NCI-H82 treated with DMSO at 0.1 percent for 48 hours (cell line): Measurements from ENCODE around the gene RPL15.
"Not testable (repeated sequence)": the region's sequence is repeated elsewhere in the genome, so short reads cannot be mapped to it uniquely, and the experiment has no call there.

Experiments used
- DNase-seq: peaks from one replicate; lab custom pipeline; 2025; ENCODE audit not compliant: unreplicated experiment; lab: John Stamatoyannopoulos, UW

RPL15 gene

GRCh38 chr3:23916886-23917678 lies at the start of gene RPL15, which contains the start of gene NKIRAS1:
RPL15 (plus strand) TSS chr3:23917132; CDS start chr3:23917860, 728 bp downstream.
NKIRAS1 (minus strand) TSS chr3:23916990; CDS start chr3:23910904, 6,086 bp downstream.
- DNase-seq: peak; percentile 88

GRCh38 chr3:23867400-23867799 lies 49.5 kb upstream of the RPL15 start:
- DNase-seq: no peak

- DNase-seq: no peak
Observed at GRCh38 chr3:23867838-23868237, 49.1 kb upstream of the RPL15 start.

- DNase-seq: no peak
Observed at GRCh38 chr3:23869977-23870662, 46.8 kb upstream of the RPL15 start.

DNA sequence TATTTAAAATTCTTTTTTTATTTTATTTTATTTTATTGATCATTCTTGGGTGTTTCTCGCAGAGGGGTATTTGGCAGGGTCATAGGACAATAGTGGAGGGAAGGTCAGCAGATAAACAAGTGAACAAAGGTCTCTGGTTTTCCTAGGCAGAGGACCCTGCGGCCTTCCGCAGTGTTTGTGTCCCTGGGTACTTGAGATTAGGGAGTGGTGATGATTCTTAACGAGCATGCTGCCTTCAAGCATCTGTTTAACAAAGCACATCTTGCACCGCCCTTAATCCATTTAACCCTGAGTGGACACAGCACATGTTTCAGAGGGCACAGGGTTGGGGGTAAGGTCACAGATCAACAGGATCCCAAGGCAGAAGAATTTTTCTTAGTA lies 46.3 kb upstream of the RPL15 start:
- DNase-seq: not testable (repeated sequence)

- not testable (repeated sequence) for DNase-seq
Observed at GRCh38 chr3:23871361-23871760, 45.6 kb upstream of the RPL15 start.

DNA sequence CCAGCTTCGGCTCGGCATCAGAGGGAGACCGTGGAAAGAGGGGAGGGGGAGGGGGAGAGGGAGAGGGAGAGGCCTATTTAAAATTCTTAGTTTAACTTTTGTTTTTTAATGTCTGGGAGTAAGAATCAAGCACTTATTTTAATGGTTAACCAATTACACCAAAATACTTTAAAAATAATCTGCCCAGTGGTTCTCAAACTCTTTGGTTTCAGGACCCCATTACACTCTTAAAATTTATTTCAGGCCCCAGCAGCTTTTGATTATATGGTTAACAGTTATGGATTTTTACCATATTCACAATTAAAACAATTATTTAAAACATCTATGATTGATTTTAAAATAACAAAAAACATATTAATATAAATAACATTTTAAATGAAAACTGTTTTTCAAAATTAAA lies 44.6 kb upstream of the RPL15 start:
- DNase-seq: no peak

DNA sequence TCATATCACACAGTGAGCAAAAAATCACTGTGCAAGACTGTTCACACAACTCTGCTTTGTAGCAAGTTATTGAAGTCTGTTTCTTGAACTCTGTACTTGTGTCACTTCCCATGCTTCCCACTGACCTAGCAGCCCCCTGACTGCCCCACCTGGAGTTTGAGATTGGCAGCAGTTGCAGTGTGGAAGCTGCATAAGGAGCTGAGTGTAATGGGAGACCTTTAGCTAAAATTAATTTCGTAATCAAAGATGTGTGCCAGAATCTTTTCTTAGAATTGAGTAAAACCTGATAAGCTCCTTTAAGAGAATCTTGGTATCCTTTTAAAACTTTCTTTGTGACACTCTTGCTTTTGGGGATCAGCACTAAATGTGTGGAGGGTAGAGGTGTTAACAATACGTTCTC lies 43.0 kb upstream of the RPL15 start:
- no peak for DNase-seq

GRCh38 chr3:23874359-23875112 lies 42.4 kb upstream of the RPL15 start:
- DNase-seq: no peak

- no peak for DNase-seq
Observed at GRCh38 chr3:23875113-23875725, 41.7 kb upstream of the RPL15 start.

DNA sequence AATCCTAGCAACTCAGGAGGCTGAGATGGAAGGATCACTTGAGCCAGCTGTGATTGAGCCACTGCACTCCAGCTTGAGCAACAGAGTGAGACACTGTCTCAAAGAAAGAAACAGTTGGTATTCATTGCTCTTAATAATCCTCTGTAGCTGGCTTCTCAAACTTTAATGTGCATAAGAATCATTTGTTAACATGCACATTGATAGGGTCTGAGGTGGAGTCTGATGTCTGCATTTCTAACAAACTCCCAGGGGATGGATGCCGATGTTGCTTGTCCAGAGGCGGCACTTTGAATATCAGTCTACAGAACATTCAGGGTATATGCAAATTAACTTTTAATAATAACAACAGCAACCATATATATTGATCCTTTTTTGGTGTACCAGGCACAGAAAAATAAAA lies 40.0 kb upstream of the RPL15 start:
- no peak for DNase-seq

- DNase-seq: no peak
Observed at GRCh38 chr3:23877329-23877980, 39.5 kb upstream of the RPL15 start.

DNA sequence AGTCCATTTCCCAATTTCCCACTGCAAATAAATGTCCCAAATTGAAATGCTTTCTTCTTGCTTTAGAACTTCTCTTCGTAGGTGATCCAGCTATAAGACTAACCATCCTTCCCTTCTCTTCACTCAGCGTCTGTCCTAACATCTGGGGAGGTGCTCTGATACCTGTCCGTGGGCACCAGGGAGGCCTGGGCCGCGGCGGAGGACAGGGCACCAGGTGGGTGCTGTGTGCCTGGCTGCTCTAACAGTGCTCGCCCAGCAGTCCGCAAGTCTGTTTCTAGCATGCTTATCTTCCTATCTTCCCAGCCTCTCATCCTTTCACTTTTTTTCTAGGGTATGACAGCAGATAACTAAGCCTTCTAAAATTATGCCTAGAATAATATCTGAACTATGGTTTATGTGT lies 37.4 kb upstream of the RPL15 start:
- no peak for DNase-seq

DNA sequence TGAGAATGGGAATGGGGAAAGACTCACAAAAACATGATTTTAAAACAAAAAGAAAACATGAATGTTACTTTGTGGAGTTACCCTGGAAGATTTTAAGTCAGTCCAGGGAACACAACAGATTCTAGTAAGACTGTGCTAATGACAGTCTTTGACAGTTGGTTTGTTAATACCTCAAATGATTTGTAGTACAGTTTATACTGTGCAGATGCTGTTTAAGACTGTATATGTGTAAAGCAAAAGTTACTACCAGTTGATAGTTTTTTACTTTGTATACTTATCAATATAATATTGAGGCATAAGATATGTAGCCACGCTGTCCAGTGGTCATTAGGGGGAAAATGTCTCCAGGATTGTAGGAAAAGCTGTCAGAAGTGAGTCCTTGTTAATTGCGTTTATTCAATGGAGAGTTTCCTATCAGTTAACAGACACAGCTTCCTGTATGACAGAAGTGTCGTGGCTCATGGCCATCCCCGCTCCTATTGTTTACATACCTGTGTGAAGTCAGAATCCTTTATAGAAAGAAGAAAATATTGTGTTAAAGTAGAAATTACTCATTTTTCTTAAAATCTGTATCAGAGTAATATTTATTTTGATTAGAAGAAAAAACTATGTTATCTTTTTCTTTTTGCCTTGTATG lies 36.1 kb upstream of the RPL15 start:
- DNase-seq: no peak

- not testable (repeated sequence) for DNase-seq
Observed at GRCh38 chr3:23881993-23882392, 34.9 kb upstream of the RPL15 start.

GRCh38 chr3:23882487-23882918 lies 34.4 kb upstream of the RPL15 start:
- DNase-seq: no peak

DNA sequence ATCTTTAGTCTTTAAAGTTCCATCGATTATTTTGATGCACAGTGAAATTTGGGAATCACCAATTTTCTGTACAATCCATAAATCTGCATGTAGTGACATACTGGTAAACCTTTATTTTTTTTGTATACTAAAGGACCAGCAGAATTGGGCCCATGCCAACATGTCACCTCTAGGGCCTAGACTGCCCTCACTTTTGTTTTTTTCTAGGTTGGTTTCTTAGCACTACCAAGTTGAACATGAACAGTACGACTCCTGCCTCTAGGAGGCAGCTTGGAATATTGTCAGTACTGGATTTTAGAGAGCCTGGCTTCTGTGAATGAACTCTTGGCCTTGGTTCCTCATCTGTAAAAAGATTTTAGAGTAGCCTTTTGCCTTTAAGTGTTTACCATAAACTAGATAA lies 32.5 kb upstream of the RPL15 start:
- no peak for DNase-seq

DNA sequence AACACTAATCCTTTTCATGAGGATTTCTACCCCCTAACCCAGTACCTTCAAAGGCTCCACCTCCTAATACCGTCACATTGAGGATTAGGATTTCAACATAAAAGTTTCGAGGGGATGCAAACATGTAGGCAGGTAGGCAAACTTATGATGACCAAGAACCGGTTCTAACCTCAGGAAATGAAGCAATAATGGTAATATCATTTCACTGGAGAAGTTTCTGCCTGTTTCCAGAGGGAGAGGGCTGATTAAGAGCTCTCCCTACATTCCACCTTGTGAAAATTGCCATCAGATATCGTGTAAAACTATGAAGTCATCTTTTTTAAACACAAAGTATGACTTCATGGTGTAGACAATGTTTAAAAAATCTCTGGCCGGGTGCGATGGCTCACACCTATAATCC lies 31.7 kb upstream of the RPL15 start:
- no peak for DNase-seq

DNA sequence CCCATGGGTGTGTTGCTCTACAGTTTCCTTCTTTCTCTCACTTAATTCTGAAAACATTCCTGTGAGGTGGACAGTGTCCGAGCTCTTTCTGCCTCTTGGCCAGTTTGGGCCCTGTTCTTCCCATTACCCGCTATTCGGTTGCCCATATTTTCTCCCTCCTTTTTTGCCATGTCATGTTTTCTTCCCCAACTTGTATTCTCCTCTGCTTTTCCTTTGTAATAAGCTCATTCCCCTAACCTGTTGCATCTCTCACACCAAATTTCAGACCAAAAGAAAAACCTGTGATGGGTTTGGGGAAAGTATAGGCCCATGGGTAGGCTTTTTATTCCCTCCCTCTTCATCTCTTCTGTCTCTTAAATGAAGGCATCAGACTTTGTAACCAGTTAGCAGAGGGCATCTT lies 30.6 kb upstream of the RPL15 start:
- no peak for DNase-seq

DNA sequence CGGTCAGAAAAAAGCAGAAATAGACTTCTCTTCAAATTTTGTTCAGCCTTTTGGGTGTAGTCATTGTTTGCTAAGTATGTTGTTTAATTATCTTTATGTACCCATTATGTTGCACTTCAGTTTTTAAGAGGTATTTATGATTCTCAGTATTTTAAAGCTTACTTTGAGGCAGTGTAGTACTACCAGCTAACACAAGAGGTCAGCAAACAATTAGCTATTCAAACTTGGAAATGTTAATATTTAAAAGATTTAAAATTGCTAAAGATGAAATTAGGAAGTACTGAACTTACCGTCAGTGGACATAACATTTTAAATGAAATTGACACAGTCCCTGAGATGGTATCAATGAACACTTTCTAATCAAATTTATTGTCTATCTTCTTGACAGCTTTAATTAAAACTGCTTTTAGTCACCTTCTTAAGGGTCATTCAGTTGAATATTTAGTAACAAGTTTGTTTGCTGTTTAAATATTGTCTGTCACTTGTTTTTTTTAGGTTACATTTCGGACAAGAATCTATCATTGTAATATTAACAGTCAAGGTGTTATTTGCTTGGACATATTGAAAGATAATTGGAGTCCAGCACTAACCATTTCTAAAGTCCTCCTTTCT lies 28.2 kb upstream of the RPL15 start:
- DNase-seq: no peak
